Subcutaneous abdominal adipose tissue (tissue), 5 donors: ENCODE data around the gene BEGAIN.

Experiments
- H3K27ac ChIP-seq: one replicate; pipeline ENCODE4 v1.7.0; 2013; ENCODE audit warnings: low read depth, mild to moderate bottlenecking, inconsistent platforms, low read length, moderate library complexity
- H3K27me3 ChIP-seq, 5 donors: one replicate each; pipeline ENCODE4 v1.7.0; 2013; ENCODE audit warnings: low read length in 5 of 5, inconsistent platforms in 1 of 5; ENCODE audit not compliant: control insufficient read depth in 5 of 5, insufficient read depth in 4 of 5
- H3K36me3 ChIP-seq, 5 donors: one replicate each; pipeline ENCODE4 v1.7.0; 2013; ENCODE audit warnings: low read length in 5 of 5; ENCODE audit not compliant: control insufficient read depth in 5 of 5, insufficient read depth in 5 of 5
- H3K4me1 ChIP-seq, 5 donors: one replicate each; pipeline ENCODE4 v1.7.0; 2013; ENCODE audit warnings: low read length in 5 of 5, mild to moderate bottlenecking in 3 of 5, moderate library complexity in 1 of 5; ENCODE audit not compliant: control insufficient read depth in 5 of 5, insufficient read depth in 5 of 5
- H3K4me3 ChIP-seq, 5 donors: one replicate each; pipeline ENCODE4 v1.7.0; 2013; ENCODE audit warnings: low read length in 5 of 5, low read depth in 1 of 5
- H3K9ac ChIP-seq, 5 donors: one replicate each; pipeline ENCODE4 v1.7.0; 2013; ENCODE audit warnings: low read length in 5 of 5, mild to moderate bottlenecking in 4 of 5, moderate library complexity in 3 of 5
- H3K9me3 ChIP-seq, 5 donors: one replicate each; pipeline ENCODE4 v1.7.0; 2013; ENCODE audit warnings: low read length in 5 of 5; ENCODE audit not compliant: control insufficient read depth in 5 of 5
- donor health status: healthy.
- donor health status: healthy.
- donor health status: healthy.
- donor health status: healthy.
- donor health status: healthy.

Gene BEGAIN

DNA sequence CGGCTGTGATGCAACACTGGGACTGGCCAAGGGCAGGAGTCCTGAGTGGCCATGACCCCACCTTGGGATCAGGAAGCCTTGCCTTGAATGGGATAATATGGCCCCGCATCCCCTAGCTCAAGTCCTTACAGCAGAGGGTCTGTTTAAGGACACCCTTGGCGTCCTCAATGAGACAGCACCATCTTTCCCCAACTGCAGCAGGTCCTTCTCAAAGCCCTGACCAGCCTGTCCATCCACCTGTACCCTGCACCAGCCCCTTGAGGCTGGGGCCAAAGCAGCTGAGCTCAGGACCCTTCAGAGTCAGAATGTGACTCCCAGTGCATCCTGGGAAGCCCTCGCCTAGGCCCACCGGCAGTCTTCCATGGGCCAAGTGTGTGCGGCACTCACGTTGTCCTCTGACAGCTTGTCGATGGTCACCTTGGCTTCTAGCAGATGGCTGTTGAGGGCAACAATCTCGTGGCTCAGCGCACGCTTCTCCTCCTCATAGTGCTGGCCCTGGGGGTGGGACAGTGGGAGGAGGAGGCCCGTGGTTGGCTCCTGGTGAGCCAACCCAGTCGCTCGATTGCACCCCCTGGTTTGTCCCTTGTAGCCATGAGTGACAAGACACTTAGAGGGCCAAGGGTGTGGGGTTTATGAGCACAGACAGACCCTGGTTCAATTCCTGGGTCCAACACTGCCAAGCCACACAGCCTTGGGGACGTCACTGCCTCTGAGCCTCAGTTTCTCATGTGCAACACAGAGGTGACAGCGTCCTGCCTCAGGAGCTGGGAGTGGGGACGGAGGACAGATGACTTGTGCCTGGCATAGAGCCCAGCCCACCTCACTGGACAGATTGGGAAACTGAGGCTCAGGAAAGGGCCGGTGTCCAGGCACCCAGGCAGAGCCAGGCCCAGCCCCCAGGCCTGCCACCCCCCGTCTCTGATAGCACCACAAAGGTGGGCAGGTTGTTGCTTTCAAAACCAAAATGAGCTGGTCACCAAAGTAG lies 43.5 kb downstream of the BEGAIN start:
- Histone ChIP-seq H3K9me3 (no peaks in the 10 kb centered on the region), H3K27ac (no peak overlapping the region), H3K4me3 (no peak overlapping the region), H3K4me1 (peaks cover 4 to 25% (median 22%) of the 10 kb centered on the region in 5 donors), H3K36me3 (no peaks in the 10 kb centered on the region), H3K27me3 (peaks cover 0 to 8% (median 0%) of the 10 kb centered on the region in 5 donors), H3K9ac (no peak overlapping the region)

GRCh38 chr14:100542619-100543205 lies 44.5 kb downstream of the BEGAIN start:
- no peaks in the 10 kb centered on the region for H3K9me3 ChIP-seq
- peaks cover 4 to 18% (median 16%) of the 10 kb centered on the region in 5 donors for H3K4me1 ChIP-seq
- H3K36me3 ChIP-seq, result no peaks in the 10 kb centered on the region
- H3K9ac ChIP-seq, result no peak overlapping the region
- no peak overlapping the region for H3K4me3 ChIP-seq
- H3K27me3 ChIP-seq, result peaks cover 0 to 2% (median 0%) of the 10 kb centered on the region in 5 donors
- H3K27ac ChIP-seq, result no peak overlapping the region

GRCh38 chr14:100541621-100542560 lies 45.3 kb downstream of the BEGAIN start:
- H3K4me1 ChIP-seq, result peaks cover 4 to 10% (median 7%) of the 10 kb centered on the region in 5 donors
- H3K27me3 ChIP-seq, result peaks cover 0 to 2% (median 0%) of the 10 kb centered on the region in 5 donors
- H3K9me3 ChIP-seq, result no peaks in the 10 kb centered on the region
- H3K36me3 ChIP-seq, result no peaks in the 10 kb centered on the region
- no peak overlapping the region for H3K4me3 ChIP-seq
- no peak overlapping the region for H3K27ac ChIP-seq
- no peak overlapping the region for H3K9ac ChIP-seq

DNA sequence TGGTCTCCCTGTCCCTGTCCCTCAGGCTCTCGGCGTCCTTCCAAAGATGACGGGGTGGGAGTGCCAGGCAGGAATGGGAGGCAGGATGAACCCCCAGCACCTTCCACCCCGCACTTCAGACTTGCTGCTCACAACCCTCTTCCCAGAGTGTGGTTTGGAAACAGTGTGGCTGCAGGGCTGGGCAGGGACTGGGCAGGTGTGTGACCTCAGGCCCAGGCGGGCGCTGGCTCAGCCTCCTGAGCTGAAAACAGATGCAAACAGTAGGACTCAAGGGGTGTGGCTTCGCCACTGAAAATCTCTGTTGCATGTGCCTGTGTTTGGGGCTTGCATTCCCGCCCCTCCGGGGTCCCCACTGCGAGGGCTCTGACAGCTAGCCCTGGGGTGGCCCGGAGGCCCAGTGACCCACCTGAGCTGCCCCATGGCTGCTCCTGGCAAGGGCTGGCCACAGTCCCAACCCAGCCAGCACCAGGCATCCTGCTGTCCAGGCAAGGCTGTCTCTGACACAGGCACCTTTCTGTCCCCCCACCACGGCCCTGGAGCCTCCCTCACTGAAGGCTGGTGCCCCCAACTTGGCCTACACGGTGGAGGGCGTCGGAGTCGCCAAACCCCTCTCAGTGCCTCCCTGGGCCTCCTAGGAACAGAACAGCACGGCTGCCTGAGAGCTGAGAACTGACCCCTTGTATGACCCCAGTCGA lies 46.1 kb downstream of the BEGAIN start:
- no peaks in the 10 kb centered on the region for H3K36me3 ChIP-seq
- H3K4me1 ChIP-seq, result peaks cover 0 to 6% (median 3%) of the 10 kb centered on the region in 5 donors
- H3K4me3 ChIP-seq, result no peak overlapping the region
- H3K27me3 ChIP-seq, result peaks cover 0 to 2% (median 0%) of the 10 kb centered on the region in 5 donors
- H3K9ac ChIP-seq, result no peak overlapping the region
- no peak overlapping the region for H3K27ac ChIP-seq
- no peaks in the 10 kb centered on the region for H3K9me3 ChIP-seq

DNA sequence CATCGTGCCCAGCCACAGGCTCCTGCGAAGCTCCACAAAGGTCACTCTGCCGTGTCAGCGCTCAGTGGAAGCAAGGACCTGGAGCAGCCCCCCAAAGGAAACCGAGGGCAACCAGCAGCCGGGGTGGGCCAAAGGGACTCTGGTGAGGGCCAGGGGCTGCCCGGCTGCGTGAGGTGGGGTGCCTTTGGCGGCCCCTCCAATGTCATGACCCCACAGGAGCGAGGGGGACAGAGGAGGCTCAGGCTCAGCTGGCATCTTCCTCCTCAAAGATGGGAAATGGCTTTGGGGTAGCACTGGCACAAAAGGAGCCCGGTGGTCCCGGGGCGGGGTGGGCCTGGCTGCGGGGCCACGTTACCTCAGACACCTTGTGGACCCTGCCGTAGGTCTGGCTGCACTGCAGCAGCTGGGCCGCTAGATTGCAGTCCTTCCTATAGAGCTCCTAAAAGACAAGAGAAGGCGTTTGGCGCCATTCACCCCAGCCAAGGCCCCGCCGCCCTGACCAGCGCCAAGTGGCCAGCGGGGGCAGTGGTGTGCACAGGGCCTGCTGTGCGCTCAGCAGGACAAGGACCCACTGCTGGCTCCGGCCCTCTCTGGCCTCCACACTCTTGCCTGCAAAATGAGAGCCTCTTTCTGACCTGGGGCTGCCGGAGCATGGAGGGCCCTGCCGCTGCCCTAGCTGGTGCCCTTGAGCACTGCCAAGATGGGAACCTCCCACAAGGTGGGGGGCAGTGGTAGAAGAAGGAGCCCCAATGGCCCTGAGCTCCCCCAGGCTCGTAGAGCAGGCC lies 46.9 kb downstream of the BEGAIN start:
- Histone ChIP-seq H3K4me3 (no peak overlapping the region), H3K27me3 (peaks cover 0 to 2% (median 0%) of the 10 kb centered on the region in 5 donors), H3K9me3 (no peaks in the 10 kb centered on the region), H3K27ac (no peak overlapping the region), H3K9ac (no peak overlapping the region), H3K36me3 (no peaks in the 10 kb centered on the region), H3K4me1 (no peaks in the 10 kb centered on the region)

DNA sequence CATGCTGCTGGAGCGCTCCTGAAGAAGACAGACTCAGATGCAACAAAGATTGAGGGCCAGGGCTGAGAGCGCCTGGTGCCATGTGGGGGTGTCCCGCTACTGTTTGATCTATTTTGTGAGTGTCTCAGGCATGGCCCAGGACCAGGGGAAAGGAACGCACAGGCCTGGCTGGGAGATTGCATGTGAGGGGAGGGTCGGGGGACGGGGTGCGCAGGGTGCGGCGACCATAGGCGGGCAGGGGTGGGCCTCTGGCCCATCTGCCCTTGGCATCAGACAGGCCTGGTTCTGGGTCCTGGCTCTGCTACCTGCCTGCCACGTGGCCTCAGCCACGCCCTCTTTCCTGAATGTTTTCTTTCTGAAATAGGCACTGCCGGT lies 47.5 kb downstream of the BEGAIN start:
- no peaks in the 10 kb centered on the region for H3K36me3 ChIP-seq
- H3K9ac ChIP-seq, result no peak overlapping the region
- H3K27ac ChIP-seq, result no peak overlapping the region
- H3K4me1 ChIP-seq, result no peaks in the 10 kb centered on the region
- H3K27me3 ChIP-seq, result peaks cover 0 to 2% (median 0%) of the 10 kb centered on the region in 5 donors
- H3K4me3 ChIP-seq, result no peak overlapping the region
- no peaks in the 10 kb centered on the region for H3K9me3 ChIP-seq

GRCh38 chr14:100539003-100539660 lies 48.1 kb downstream of the BEGAIN start:
- no peak overlapping the region for H3K9ac ChIP-seq
- no peaks in the 10 kb centered on the region for H3K36me3 ChIP-seq
- H3K9me3 ChIP-seq, result no peaks in the 10 kb centered on the region
- no peak overlapping the region for H3K27ac ChIP-seq
- no peak overlapping the region for H3K4me3 ChIP-seq
- peaks cover 0 to 2% (median 0%) of the 10 kb centered on the region in 5 donors for H3K27me3 ChIP-seq
- peaks cover 0 to 2% (median 1%) of the 10 kb centered on the region in 5 donors for H3K4me1 ChIP-seq

GRCh38 chr14:100538351-100539002 lies 48.7 kb downstream of the BEGAIN start:
- H3K9ac ChIP-seq, result no peak overlapping the region
- peaks cover 0 to 8% (median 7%) of the 10 kb centered on the region in 5 donors for H3K4me1 ChIP-seq
- no peak overlapping the region for H3K4me3 ChIP-seq
- no peaks in the 10 kb centered on the region for H3K36me3 ChIP-seq
- H3K27me3 ChIP-seq, result peaks cover 0 to 2% (median 0%) of the 10 kb centered on the region in 5 donors
- no peaks in the 10 kb centered on the region for H3K9me3 ChIP-seq
- H3K27ac ChIP-seq, result no peak overlapping the region
